Limb (tissue), 2 donors: Measurements from ENCODE around the gene FARSA.
"Not testable (repeated sequence)": the region's sequence is repeated elsewhere in the genome, so short reads cannot be mapped to it uniquely, and the experiment has no call there.

Experiments used
- DNase-seq, 2 donors: peaks; one replicate each; pipeline ENCODE4 v3.0.0-alpha.2; 2016; ENCODE audit errors: extremely low spot score in 2 of 2

Gene FARSA

GRCh38 chr19:12891553-12892021, 41.9 kb downstream of the FARSA start:
- DNase-seq: no peak

DNA sequence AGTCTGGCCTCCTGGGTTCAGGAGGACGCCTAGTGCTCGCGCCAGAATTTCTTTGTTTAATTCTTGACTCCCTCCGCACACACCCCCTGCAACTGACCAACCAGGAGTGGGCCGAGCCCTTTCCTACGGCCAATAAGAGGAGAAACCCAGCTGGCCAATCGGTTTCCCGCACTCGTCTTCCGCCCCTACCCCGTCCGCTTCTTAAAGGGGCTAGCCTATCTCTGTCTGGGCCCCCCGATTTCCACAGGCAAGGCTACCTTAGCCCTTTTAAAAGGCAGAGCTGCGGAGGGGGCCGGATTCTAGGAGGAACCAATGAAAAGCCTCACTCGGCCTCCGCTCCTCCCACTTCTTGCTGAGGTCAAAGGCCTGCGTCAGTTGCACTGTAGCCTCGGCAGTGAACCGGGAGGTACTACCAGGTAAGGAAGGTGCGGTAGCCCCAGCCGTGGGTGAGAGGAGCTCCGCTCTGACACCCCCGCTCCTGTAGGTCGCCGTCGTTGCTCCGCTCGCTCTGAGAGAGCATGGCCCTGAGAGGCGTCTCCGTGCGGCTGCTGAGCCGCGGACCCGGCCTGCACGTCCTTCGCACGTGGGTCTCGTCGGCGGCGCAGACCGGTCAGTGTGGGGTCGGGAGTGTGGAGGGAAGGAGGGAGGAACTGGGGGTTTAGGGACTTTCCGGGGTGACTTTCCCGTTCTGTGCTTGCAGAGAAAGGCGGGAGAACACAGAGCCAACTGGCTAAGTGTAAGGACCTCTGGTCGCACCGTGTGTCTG, 42.5 kb downstream of the FARSA start, which contains the start of gene GCDH:
Gene GCDH (plus strand): TSS at position 374 of the 766 bp plus-strand sequence. CDS start 145 bp downstream, at position 519.
- DNase-seq: peak; percentile 95 to 99

DNA sequence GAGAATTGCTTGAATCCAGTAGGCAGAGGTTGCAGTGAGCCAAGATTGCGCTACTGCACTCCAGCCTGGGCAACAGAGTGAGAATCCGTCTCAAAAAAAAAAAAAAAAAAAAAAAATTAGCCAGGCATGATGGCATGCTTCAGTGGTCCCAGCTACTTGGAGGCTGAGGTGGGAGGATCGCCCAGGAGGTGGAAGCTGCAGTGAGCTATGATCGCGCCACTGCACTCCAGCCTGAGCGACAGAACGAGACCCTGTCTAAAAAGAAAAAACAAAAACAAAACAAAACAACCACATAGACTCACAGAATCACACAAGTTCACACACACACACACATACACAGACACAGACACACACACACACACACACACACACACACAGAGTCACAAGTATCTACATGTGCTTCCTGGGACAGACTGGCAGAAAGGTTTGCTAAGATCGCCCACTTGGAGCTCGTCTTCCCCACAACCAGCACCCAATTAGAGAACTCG, 43.2 kb downstream of the FARSA start:
- DNase-seq: not testable (repeated sequence)

DNA sequence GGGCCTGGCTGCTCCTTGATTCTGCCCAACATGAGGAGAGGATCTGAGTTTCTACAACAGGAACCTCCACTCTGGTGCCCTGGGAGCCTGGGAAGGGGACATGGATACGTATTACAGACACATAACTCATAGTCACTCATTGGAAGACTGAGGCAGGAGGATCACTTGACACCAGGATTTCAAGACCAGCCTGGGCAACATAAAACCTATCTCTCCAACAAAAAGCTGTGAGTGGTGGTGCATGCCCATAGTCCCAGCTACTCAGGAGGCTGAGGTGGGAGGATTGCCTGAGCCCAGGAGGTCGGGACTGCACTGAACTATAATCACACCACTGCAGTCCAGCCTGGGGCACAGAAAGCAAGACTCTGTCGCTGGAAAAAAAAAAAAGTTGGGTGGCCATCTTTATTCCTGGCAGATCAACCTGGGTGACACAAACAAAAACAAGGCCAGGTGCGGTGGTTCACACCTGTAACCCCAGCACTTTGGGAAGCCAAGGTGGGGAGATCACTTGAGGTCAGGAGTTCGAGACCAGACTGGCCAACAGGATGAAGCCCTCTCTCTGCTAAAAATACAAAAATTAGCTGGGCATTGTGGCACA, 45.4 kb downstream of the FARSA start:
- no peak for DNase-seq

GRCh38 chr19:12886969-12887747, 46.4 kb downstream of the FARSA start, which contains the start of gene KLF1:
Gene KLF1 (minus strand): TSS chr19:12887201. CDS start chr19:12887140, 61 bp downstream.
- no peak for DNase-seq

- DNase-seq: no peak
Observed at GRCh38 chr19:12886651-12886968, 46.9 kb downstream of the FARSA start.

DNA sequence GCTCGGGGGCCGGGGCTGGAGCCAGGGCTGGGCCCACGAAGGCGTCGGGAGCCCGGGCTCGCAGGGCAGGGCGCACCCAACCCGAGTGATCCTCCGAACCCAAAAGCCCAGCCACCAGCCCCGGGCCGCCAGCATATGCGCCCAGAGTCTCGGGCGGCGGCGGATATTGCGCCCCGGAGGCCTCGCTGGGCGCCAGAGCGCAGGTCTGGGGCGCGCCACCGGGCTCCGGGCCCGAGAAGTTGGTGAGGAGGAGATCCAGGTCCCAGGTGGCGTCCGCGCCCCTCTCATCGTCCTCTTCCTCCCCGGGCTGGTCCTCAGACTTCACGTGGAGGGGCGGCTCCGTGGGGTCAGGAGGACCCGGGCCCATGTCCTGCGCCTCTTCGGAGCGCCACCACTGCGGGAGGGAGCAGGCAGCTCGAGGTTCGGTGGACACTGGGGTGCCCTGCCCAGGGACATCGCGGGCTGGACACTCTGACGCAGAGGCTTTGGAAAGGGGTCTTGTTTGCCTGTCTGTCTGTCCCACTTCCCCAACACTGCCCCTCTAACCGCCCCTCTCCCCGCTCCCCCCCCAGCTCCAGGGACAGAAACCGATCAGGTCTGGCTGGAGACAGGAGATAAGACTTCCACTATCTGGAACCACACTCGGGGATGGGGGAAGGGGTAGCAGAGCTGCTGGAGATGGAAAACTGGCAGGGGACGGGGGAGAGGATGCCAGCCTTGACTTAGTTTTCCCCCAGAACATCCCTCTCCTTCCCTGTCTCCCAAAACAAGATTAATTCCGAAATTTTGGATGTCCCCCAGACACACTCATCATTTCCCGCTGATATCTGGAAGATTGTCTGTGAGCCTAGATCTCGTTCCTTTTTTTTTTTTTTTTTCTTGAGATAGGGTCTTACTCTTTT, 47.5 kb downstream of the FARSA start:
- no peak for DNase-seq

GRCh38 chr19:12884926-12885748, 48.4 kb downstream of the FARSA start:
- peak in 1 of 2 donors; percentile 68 for DNase-seq

GRCh38 chr19:12884627-12884925, 48.9 kb downstream of the FARSA start:
- no peak for DNase-seq

DNA sequence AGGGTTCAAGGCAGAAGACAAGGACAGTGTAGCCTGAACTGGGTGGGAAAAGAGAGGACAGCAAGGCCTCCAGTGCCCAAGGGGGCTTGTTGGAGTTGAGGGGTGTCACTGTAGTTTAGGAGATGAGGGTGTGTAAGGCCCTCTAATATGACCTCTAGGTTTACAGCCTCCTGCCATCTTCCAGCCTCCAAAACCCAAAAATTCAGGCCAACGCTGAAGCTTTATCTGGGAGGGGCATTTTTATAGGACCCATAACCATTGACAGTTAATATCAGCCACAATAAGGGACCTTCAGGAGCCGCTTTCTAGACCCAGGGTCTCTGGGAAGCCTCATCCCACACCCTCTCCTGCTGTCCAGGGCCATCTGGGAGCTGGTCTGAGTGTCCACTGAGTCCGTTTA, 49.3 kb downstream of the FARSA start:
- no peak for DNase-seq

DNA sequence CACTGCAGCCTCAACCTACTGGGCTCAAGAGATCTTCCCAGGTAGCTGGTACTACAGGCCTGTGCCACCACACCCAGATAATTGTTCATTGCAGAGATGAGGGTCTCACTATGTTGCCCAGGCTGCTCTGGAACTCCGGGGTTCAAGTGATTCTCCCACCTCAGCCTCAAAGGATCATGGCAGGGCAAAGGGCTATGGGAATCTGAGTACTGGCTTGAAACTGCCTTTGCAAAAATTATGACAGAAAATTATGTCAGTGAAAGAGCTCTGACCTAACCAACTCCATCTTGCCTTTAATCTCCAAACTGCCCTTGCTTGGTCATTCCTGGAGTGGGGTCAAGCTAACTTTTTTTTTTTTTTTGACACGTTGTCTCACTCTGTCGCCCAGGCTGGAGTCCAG, 50.9 kb downstream of the FARSA start:
- DNase-seq: no peak

DNA sequence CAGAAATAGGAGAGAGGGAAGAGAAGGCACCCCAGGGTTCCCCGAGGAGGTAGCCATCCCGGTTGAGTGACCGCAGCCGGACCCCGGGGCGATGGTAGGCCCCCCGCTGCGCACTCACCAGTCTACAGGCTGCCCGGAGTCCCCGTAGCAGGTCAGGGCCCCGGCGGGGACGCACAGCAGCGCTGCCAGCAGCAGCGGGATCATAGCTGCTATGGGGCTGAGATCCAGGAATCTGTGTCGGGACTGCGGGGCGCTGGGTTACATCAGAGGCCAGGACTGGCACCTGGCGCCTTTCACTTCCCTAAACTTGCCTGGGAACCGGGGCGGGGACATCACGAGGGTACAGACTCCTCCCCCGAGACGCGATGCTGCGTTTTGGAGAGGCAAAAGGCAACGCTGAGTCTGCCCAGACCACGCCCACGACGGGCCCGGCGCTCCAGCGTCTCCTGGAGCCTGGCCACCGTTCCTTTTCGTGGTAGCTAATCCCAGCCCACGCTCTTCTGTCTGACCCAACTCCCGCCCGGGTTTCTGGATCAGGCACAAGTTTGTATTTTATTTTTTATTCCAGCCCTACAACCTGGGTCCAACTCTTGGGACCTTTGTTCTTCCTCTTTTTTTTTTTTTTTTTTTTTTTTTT, 52.2 kb downstream of the FARSA start, which contains the start of gene DNASE2:
Gene DNASE2 (minus strand): TSS at position 278 of the 637 bp plus-strand sequence. CDS start 74 bp downstream, at position 204.
- peak; percentile 85 to 88 for DNase-seq

GRCh38 chr19:12880551-12881171, 52.9 kb downstream of the FARSA start:
- no peak for DNase-seq

- no peak for DNase-seq
Observed at GRCh38 chr19:12875086-12875485, 58.4 kb downstream of the FARSA start.

DNA sequence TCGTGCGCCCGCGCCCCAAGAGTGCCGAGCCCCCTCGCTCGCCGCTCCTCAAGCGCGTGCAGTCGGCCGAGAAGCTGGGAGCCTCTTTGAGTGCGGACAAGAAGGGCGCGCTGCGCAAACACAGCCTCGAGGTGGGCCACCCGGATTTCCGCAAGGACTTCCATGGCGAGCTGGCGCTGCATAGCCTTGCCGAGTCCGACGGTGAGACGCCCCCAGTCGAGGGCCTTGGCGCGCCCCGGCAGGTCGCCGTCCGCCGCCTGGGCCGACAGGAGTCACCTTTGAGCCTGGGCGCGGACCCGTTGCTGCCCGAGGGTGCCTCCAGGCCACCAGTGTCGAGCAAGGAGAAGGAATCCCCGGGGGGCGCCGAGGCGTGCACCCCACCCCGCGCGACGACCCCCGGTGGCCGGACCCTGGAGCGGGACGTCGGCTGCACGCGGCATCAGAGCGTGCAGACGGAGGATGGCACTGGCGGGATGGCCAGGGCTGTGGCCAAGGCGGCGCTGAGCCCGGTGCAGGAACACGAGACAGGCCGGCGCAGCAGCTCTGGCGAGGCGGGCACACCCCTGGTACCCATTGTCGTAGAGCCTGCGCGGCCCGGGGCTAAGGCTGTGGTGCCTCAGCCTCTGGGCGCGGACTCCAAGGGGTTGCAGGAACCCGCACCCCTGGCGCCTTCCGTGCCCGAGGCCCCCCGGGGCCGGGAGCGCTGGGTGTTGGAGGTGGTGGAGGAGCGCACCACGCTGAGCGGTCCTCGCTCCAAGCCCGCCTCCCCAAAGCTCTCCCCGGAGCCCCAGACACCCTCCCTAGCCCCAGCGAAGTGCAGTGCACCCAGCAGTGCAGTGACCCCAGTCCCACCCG, 59.4 kb downstream of the FARSA start:
- no peak for DNase-seq

- DNase-seq: no peak
Observed at GRCh38 chr19:12872941-12873890, 60.3 kb downstream of the FARSA start.
